A673 (cell line): ENCODE measurements around the gene SERINC2.

ENCODE experiments used
- EZH2 ChIP-seq: fragments of 200-600 bp; sonication (generic); IDR thresholded peaks from 2 replicates; pipeline ENCODE4 v1.6.1; 2017; ENCODE audit warnings: borderline replicate concordance, low read depth, mild to moderate bottlenecking, mixed read lengths, antibody characterized with exemption, low read length; ENCODE audit not compliant: poor library complexity, severe bottlenecking
- TF ChIP-seq, protein P1 (sequence below): fragments of 300-800, 200-600 bp; sonication (generic); conservative IDR thresholded peaks from 2 replicates; pipeline ENCODE4 v1.5.1; 2017; ENCODE audit warnings: low read depth, mild to moderate bottlenecking, antibody characterized with exemption, low read length, moderate library complexity, mixed read lengths

DNA sequence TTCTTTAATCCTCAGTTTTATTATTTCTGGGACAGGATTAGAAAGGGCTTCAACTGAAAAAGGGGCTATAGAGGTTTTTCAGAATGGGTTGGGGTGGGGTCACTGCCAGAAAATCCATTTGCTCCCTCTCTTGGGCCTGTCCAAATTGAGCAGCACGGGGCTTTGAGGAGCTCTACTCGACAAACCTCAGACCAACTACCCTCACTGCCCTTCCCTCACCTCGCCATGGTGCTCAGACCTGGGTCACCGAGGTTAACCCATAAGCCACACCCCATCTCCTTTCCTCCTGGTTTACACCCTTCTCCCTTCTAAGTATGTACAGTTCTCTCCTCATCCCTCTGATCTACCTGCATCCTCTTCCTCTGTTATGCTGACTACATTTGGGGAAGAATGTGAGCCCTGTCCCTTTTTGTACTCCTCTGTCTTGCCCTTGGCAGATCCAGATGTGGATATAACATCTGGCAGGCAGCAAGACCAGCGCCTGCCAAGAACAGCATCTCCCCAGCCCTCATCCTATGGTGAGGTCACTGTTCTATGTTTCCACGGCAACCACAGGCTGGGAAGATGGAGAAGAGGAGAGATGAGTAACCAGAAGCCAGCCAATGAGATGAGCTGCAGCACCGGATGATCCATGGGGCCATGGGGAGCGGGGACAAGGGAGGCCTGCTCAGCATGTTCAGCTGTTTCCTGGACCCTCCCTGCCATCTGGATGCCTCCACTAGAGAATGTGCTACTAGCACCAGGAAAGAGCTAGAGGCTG is 36.5 kb upstream of the SERINC2 start:
- TF ChIP-seq, protein P1, sequence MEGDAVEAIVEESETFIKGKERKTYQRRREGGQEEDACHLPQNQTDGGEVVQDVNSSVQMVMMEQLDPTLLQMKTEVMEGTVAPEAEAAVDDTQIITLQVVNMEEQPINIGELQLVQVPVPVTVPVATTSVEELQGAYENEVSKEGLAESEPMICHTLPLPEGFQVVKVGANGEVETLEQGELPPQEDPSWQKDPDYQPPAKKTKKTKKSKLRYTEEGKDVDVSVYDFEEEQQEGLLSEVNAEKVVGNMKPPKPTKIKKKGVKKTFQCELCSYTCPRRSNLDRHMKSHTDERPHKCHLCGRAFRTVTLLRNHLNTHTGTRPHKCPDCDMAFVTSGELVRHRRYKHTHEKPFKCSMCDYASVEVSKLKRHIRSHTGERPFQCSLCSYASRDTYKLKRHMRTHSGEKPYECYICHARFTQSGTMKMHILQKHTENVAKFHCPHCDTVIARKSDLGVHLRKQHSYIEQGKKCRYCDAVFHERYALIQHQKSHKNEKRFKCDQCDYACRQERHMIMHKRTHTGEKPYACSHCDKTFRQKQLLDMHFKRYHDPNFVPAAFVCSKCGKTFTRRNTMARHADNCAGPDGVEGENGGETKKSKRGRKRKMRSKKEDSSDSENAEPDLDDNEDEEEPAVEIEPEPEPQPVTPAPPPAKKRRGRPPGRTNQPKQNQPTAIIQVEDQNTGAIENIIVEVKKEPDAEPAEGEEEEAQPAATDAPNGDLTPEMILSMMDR: no peak
- TF ChIP-seq EZH2: no peak
